Activated CD4-positive, CD25-positive, alpha-beta regulatory T cell treated with anti-CD3 and anti-CD28 coated beads, Interleukin-2, amount 50 U/mL, for 16 hours (primary cell): Measurements from ENCODE around the gene DYTN.

ENCODE experiments used
- DNase-seq: peaks from one replicate; pipeline ENCODE4 v3.0.0-alpha.2; 2020; ENCODE audit warnings: low read depth, low spot score

The DYTN gene

DNA sequence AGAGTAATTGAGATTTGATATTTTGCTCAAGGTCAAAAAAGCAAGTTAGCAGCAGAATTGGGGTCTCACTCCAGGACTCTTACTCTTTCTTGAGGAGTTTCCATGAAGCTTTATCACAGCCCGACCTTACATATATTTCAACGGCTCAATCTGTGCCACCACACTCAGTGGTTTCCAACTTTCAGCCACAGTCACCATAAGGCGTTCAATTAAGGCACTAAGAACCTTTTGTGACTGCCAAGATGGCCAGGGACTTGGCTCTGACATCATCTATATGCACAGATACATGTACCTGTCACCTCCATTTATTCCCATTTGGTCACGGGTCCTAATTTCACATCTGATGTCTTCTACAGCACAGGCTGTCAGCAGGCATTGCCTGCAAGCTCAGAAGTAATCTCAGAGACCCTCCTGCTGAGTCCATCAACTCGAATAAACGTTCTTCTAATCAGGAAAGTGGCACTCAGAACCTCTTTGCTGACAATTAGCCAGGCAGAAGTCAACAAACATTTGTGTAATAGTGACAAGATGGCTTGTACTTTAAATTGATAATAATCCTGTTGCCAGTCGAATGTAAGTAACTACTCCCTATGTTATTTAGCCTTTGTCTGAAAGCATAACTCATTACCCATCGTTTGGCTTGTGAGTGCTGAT lies 16.1 kb downstream of the DYTN start:
- DNase-seq = no peak

DNA sequence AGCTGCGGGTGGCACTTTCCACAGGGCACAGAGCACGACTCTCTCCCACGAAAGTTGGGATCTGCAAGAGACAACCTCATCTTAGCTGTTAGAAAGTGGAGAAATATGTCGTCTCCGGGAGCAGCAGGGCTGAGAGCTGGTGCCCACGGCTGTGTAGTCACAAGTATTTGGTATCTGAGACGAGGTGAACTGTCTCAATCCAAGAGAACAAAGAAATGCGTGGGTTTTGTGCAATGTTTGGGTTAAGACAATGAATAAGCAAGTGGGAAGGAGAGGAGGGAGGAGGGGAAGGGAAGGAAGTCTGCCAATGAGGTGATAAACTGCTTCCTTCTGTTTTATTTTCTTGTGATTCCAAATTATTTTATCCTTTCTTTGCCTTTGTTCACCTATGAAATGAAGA lies 18.0 kb downstream of the DYTN start:
- no peak for DNase-seq

DNA sequence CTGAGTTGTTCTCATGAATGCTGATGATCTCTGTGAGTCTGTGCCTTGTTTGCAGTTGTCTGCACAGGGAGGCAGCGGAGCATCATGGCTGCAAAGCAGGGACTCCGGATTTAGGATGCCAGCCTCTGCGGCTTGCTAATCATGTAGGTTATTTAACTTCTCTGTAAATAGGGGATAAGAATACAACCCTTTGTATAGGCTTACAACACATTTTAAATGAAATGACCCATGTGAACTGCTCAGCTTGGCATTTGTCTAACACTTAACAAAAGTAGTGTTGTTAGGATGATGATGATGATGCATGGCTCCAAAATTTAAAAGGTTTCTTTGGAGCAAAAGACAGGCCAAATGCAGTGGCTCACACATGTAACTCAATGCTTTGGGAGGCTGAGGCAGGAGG lies 19.4 kb downstream of the DYTN start:
- no peak for DNase-seq

DNA sequence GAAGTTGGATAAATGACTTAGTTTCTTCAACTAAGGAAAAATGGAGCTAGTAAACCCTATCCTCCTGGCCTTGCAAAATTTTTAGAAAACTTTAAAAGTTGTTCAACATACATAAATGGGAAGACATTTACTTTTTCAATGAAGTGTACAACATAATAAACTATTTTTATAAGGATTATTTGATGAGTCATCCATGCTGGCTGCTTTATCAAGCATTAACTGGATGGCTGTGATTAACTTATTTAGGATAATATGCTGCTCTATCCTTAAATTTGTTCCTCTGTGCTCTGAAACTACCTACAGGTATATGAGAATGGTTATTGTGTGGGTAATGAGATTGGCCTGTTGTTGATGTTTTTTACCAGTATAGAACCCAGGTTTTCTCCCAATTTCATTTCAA lies 21.3 kb downstream of the DYTN start:
- DNase-seq = no peak

DNA sequence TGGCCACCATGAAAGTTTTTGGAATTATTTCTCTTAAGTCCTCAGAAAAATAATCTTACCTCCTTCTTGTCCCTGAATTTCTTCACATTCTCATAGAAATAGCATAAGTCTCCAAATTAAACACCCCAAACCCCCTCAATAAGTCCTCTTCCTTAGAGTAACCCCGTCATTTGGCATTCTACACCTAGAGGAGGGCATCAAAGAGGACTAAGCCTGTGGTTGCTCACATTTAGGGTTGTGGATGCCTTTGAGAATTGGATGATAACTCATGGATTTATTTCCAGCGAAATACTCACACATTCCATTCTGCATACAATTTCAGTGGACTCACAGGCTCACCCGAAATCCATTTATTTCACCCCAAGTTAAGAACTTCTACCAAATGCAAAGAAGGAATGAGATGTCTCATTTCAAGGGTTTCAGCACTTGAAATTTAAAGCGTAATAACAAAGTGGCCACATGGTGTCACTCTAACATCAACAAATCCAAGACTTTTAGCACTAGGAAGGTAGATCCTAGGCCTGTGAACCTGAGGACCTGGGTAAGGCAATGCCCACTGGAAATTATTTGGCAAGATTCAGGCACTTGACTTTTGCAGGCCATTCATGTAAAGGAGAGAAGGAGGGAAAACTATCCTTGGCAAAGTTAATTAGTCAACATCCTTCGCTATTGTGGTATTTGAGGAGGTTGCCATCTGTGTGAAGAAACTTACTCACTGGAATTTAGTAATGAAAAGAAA lies 24.6 kb downstream of the DYTN start:
- DNase-seq = peak; percentile 20

DNA sequence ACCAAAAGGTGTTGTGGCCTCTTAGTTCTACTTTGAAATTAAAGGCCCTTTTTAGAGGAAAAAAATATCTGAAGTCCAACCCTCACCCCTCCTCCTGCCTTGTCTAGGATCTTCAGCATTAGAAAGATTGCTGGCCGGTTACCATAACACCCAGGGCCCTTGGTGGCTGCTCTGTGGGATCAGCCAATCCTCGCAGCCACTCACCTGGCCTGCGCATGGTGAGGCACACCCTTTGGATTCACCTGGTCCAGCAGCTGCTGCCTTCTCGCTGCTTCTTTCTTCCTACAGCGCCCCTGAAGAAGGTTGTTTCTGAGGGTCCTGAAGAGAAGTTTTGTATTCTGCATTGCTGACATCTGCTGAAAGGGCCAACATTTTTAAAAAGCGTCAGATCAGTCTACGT lies 25.2 kb downstream of the DYTN start:
- no peak for DNase-seq

DNA sequence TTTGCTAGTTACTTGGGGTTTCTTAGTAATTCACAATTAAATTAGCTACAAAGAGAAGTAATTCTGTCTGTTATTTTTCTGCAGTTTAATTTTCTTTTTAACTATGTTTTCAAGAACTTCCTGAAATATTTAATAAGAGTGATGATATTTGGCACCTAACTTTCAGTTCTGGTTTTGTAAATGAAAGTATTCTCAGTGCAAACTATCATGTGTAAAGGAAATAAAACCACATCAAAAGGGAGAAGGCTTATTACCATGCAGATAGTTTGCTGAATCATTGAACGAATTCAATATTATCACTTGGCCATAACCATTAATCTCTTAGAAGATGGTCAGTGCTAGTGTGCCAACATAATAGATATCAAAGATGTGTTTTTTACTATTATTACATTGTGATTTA lies 29.2 kb downstream of the DYTN start:
- no peak for DNase-seq

DNA sequence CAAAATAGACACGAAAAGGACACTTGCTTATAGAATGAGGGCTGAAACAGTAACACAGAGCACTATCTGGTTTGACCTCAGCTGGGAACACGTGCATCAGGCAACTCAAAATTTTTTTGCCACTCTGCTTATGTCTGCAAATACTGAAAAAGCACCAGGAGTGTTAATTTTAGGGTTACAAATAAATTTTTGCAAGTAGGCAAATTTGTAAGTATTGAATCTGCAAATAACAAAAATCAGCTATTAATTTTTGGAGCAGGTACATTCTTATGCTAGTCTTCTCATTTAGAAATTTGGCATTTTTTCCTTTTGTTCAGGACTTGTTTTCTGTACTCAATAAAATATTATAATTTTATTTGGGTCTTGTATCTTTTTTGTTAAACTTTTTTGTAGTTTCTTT lies 29.7 kb downstream of the DYTN start:
- no peak for DNase-seq

DNA sequence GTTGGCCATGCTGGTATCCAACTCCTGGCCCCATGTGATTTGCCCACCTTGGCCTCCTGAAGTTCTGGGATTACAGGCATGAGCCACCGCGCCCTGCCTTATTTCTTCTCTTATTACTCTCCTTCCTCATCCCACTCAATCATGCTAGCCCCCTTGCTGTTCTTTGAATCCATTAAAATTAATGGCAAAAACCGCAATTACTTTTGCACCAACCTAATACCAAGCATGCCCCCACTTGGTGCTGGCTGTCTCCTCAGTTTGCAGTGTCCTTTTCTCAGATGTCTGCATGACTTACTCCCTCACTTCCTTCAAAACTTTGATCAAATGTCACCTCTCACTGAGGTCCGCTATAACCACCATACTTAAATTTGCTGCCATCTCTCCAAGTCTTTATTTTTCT lies 34.6 kb downstream of the DYTN start:
- DNase-seq = no peak

DNA sequence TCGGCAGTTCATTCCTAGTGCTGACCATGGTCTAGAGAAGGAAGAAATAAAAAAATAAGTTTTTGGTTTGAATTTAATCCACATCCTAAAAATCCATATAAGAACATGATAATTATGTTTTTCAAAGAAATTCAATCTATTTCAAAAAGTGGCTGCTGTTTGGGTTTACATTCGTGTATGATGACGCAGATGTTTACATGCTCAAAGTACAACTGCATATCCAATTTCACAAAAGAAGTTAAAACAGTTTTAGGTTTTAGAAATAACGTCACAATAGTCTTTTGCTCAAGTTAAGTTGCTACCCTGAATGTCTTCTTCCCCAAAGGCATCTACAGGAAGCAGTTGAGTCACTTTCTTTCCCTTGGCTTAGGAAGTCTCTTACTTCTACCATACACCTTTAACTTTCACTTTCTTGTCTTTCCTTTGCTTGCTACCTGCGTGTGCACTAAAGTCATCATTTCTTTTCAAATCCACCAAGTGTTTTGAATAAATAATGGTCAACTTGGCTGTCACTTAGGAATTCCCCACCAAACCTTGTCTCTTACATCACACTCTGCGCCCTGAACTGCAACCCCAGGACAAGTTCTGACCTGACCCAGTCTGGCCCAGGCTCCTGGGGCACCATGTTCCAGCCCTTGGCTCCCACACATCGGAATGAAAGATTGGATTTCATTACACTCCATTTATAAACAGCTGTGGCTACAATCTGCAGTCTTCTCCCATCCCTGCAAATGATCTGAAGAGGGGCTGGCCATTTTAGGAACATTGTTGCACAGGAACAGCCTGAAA lies 47.5 kb downstream of the DYTN start:
- DNase-seq = no peak

DNA sequence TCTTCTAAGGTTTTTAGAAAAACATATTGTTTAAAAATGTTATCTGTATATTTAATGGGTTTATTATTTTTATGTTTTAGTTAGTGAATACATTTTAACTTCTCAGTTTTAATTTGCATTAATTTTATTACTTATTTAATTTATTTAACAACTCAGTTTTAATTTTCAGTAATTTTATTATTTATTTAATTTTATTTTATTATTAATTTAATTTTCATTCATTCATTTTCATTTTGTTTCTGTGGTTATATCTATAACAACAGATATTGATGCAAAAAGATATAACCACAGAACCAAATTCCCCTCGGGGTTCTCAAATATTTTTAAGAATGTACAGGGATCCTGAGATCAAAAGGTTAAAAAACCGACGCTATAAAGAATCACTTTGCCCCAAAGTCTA lies 52.9 kb downstream of the DYTN start:
- no peak for DNase-seq

DNA sequence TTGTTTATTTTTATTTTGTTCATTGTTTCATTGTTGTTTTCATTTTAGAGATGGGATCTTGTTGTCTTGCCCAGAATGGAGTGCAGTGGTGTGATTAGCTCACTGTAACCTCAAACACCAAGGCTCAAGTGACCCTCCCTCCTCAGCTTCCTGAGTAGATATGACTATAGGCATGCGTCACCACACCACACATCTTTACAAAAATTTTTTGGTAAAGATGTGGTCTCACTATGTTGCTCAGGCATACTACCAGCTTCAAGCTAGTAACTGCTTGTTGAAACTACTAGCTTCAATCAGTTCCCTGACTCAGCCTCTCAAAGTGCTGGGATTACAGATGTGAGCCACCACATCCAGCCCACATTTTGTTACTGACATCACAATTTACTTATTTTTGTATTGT lies 61.1 kb downstream of the DYTN start:
- DNase-seq = no peak

DNA sequence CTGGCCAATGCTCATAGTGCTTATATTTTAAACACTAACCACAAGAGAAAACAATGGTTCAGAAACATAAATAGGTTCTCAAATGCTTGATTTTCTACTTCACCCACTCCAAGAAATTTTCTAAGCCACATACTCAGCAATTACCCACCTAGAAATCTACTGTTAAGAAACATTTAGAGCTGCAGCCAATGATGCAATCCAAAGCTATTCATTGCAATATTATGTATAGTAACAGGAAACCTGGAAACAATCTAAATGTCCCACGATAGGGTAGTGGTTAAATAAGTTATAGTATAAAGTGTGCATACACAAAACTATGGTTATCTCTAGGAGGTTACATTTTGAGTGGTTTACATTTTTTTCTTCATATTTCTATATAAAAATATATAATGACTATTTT lies 70.2 kb downstream of the DYTN start:
- no peak for DNase-seq

DNA sequence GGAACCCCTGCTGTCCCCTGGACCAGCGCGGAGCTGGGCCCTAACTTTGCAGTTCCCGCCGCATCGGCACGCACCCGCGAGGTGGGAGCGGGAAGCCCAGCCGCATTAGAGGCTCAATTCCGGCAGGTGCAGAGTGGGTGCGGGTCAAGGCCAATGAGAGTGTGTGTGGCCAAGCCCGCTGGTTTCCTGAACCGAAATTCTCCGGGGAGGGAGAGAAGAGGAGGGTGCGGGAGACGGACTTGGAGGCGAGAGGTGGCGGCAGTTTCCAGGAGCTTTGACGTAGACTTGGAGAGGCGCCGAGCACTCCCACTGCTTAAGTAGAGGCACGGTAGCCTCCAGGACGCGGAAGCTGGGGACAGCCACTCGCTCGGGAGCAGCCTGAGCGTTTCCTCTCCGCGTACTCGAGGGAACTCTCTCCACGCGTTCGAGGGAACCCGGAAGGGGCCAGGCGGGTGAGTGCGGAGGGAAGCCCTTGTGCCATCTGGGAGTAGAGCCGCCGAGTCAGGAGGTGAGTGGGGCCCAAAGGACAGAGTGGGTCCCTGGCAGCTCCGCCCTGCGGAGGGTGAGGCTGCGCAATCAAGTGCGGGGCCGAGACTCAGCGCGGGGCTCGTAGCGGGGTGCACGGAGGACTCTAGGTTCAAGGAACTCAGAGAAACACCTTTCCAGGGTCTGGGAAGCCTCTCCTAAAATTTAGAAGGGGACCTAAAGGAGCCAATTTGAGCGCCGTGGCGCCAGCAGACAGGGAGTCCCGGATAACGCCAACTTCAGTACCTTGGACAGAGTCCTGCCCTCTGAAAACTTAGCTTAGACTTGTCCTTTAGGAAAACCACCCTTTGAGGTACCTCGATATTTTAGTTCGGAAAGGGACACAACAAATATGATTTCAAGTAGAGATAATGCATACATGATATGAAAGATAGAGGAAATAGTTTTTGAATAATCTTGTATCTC lies 75.8 kb downstream of the DYTN start, which contains the start of gene FAM237A:
Gene FAM237A (plus strand): TSS at position 413 of the 951 bp plus-strand sequence. CDS start 1,750 bp downstream, outside the sequence.
- no peak for DNase-seq

DNA sequence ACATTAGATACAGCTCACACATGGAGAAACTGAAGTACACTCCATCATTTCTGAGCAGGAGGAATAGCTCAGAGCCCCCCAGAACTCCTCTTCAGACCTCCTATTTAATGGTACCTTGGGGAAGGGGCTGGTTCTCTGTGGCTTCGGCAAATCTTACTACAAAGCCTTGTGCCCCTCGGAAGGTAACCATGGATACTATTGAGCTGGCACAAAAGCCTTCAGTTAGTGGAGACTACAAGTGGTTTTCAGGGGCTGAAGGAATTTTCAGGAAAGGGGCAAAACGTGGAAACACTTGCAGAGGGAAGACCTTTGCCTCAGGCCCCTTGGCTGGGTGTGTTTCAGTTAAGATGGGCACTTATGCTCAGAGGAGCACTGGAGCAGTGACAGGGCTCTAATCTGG lies 77.0 kb downstream of the DYTN start:
- no peak for DNase-seq

DNA sequence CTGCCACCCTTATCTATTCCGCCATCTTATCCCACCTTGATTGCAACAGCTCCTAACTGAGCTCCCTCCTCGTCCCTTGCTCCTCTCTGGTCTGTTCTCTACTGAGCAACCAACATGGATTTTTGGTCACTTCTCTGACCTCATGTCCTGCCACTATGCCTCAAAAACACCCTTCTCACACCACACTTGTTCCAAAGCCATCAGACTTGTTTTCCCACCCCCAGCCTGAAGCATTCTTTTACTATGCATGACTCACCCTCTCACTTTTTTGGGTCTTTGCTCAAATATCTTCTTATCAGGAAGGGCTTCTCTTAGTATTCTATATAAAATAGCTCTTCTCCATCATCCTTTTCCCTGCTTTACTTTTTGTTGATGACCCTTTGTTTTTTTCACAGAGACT lies 78.6 kb downstream of the DYTN start:
- no peak for DNase-seq

DNA sequence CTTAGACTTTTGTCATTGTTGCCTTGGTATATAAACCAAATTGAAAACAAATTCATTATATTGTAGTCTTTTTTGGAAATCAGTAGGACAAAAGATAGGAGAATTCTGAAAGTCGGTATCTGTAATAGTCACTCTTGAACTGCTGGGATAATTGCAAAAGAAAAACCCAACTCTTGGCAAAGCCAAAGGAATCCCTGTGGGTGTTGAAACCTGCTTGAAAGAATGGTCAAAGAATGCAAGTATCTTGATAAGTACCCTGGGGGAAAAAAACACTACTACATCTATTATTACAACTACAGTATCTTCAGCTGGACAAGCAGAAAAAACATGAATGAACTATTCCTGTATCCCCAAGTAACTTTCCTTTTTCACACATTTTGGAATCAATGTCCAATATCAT lies 83.2 kb downstream of the DYTN start:
- no peak for DNase-seq

DNA sequence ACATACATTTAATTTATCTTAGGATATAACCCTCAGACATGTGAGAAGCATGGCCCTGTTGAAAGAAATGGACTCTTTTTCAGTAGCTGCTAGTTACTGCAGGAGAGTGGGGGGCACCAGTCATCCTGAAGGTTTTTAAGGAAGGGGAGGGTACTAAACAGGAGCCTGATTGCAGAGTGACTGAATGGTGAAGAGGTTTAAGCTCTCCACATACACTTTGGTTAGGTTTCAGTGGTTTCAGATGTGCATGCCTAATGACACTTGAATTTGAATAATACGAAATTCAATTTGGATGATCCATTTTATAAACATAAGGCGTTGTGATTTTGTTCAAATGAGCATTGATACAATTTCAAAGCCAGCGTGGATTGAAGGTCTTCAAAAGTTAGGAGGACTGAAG lies 86.9 kb downstream of the DYTN start:
- no peak for DNase-seq

DNA sequence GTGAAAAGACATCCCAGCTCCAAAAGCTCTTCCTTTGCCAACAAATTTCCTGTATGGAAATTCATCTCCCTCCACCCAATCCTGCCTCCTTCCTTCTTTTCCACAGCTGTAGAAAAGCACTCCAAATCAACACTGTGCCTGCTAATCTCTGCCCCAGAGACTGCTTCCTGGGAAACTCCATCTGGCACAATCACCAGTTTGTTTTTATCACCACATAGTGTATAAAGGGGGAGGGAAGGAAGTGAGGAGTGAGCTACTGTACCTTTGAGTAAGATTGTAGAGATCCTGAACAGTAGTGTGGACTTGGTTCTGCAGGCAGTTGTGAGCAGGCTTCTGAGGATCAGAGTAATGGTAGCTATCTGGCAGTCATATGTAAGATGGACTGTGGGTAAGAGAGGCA lies 90.6 kb downstream of the DYTN start:
- DNase-seq = no peak

DNA sequence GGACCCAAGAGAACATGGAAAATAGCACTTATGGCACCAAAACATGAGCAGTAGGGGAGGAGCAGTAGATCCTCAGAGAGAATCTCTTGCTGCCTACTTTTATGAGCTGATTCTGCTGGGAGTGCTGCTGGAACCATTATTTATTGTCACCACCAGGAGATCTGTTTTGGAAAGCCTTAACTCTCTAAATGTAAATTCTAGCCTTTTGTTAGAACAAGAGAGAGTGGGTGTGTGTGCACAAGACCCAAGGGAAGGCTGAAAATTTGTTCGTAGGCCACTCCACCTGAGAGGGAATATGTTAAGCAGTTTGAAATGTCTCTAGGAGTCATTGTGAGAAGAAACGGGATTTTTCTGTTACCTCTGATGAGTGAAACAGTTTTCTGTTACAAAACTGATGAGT lies 92.1 kb downstream of the DYTN start:
- DNase-seq = no peak

DNA sequence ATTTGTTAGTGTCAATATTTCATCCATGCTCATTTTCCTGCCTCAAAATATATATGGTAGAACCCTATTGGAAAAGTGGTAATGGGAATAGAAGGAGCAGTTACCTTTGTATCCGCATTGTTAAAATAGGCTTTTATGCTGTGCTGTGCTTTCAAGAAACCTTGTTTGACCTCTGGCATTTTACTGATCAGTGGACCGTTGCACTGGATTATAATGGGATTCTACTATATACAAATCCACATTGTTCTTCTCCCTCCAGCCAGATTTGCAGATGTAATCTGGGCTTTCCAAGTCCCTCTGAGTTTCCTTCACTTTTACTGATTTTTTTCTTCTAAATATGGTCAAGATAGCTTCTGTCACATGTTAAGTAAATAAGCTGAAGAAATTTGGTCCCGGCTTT lies 99.2 kb downstream of the DYTN start:
- no peak for DNase-seq

DNA sequence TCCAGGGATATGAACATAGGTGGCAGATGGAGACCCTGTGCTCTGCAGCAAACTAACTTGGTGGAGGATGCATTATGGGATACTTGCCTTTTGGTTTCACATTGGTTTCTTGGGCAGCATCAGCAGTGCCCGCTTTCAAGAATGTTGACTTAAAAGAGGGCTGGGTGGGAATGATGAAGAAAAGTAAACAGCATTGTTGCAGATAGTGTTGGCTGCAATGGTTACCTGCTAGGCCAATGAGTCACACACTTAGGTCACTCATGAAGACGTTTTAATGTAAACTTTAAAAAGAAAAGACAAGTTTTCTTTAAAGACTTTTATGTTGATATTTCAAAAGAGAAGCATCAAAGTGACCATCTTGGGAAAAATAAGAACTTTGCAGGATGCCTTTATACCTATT lies 102.0 kb downstream of the DYTN start:
- no peak for DNase-seq
